ENCODE measurements around the gene FAM200A.
"Not testable (repeated sequence)": the region's sequence is repeated elsewhere in the genome, so short reads cannot be mapped to it uniquely, and the experiment has no call there.

DNA sequence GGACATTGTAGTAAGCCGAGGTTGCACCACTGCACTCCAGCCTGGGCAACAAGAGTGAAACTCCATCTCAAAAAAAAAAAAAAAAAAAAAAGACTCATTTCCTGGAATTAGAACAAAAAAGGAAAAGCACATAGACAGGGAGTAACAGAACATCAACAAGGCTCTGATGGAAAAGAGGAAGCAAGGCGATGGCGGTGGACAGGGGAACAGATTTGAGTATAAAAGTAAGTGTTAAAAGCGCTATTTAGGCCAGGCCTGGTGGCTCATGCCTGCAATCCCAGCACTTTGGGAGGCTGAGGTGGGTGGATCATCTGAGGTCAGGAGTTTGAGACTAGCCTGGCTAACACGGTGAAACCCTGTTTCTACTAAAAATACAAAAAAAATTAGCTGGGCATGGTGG is 6.6 kb downstream of the FAM200A start:
- TF ChIP-seq, protein P1, sequence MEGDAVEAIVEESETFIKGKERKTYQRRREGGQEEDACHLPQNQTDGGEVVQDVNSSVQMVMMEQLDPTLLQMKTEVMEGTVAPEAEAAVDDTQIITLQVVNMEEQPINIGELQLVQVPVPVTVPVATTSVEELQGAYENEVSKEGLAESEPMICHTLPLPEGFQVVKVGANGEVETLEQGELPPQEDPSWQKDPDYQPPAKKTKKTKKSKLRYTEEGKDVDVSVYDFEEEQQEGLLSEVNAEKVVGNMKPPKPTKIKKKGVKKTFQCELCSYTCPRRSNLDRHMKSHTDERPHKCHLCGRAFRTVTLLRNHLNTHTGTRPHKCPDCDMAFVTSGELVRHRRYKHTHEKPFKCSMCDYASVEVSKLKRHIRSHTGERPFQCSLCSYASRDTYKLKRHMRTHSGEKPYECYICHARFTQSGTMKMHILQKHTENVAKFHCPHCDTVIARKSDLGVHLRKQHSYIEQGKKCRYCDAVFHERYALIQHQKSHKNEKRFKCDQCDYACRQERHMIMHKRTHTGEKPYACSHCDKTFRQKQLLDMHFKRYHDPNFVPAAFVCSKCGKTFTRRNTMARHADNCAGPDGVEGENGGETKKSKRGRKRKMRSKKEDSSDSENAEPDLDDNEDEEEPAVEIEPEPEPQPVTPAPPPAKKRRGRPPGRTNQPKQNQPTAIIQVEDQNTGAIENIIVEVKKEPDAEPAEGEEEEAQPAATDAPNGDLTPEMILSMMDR (IDR thresholded peaks at IDR 0.05) = not testable (repeated sequence)
- not testable (repeated sequence) for TF ChIP-seq CHD2 (IDR thresholded peaks at IDR 0.05; ENCODE audit: low read length, partially characterized antibody); EP300 (IDR thresholded peaks at IDR 0.05); ESRRA (IDR thresholded peaks at IDR 0.05; ENCODE audit: borderline replicate concordance, low read length); SMC3 (IDR thresholded peaks at IDR 0.05); POLR2A (IDR thresholded peaks at IDR 0.05; ENCODE audit: low read length); MYC (IDR thresholded peaks at IDR 0.05; ENCODE audit: borderline replicate concordance, low read length); RCOR1 (IDR thresholded peaks at IDR 0.05; ENCODE audit: low read depth, low read length); RAD21 (conservative IDR thresholded peaks at IDR 0.05 in 1 of 2, IDR thresholded peaks at IDR 0.05 in 1 of 2); KDM1A (IDR thresholded peaks at IDR 0.05; ENCODE audit: low read depth)
- TF ChIP-seq, protein P2, sequence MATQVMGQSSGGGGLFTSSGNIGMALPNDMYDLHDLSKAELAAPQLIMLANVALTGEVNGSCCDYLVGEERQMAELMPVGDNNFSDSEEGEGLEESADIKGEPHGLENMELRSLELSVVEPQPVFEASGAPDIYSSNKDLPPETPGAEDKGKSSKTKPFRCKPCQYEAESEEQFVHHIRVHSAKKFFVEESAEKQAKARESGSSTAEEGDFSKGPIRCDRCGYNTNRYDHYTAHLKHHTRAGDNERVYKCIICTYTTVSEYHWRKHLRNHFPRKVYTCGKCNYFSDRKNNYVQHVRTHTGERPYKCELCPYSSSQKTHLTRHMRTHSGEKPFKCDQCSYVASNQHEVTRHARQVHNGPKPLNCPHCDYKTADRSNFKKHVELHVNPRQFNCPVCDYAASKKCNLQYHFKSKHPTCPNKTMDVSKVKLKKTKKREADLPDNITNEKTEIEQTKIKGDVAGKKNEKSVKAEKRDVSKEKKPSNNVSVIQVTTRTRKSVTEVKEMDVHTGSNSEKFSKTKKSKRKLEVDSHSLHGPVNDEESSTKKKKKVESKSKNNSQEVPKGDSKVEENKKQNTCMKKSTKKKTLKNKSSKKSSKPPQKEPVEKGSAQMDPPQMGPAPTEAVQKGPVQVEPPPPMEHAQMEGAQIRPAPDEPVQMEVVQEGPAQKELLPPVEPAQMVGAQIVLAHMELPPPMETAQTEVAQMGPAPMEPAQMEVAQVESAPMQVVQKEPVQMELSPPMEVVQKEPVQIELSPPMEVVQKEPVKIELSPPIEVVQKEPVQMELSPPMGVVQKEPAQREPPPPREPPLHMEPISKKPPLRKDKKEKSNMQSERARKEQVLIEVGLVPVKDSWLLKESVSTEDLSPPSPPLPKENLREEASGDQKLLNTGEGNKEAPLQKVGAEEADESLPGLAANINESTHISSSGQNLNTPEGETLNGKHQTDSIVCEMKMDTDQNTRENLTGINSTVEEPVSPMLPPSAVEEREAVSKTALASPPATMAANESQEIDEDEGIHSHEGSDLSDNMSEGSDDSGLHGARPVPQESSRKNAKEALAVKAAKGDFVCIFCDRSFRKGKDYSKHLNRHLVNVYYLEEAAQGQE (IDR thresholded peaks at IDR 0.05) = not testable (repeated sequence)
- TF ChIP-seq, protein P3, sequence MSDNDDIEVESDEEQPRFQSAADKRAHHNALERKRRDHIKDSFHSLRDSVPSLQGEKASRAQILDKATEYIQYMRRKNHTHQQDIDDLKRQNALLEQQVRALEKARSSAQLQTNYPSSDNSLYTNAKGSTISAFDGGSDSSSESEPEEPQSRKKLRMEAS (IDR thresholded peaks at IDR 0.05) = not testable (repeated sequence)

All from A549 (cell line).